ENCODE measurements around the gene THUMPD3.

Gene THUMPD3

GRCh38 chr3:9396301-9396631, 33.4 kb downstream of the THUMPD3 start:
- Histone ChIP-seq H3K9me3 (ENCODE audit: insufficient read depth, low read depth, low read length) (no peaks in the 10 kb centered on the region), H3K79me2 (ENCODE audit: control insufficient read depth, insufficient read depth, low read length, poor library complexity) (peaks cover 34% of the 10 kb centered on the region), H3K27me3 (ENCODE audit: insufficient read depth, low read length) (no peaks in the 10 kb centered on the region), H2BK120ac (ENCODE audit: insufficient read depth, low read length, poor library complexity) (no peak overlapping the region), H3K23ac (ENCODE audit: low read length) (no peak overlapping the region), H2BK12ac (ENCODE audit: low read length) (no peak overlapping the region), H3K4me2 (ENCODE audit: low read length) (peak overlapping the region; percentile 65), H2AK5ac (ENCODE audit: low read length) (no peak overlapping the region), H3K18ac (ENCODE audit: low read length) (peak overlapping the region; percentile 63), H3K4me3 (ENCODE audit: low read depth, low read length) (peak overlapping the region; percentile 81), H3K79me1 (ENCODE audit: low read length) (peaks cover 24% of the 10 kb centered on the region), H3K4me1 (ENCODE audit: control insufficient read depth in 1 of 2, insufficient read depth in 2 of 2, low read length in 2 of 2) (peaks cover 0 to 2% of the 10 kb centered on the region in 2 experiments), H4K91ac (ENCODE audit: low read depth, low read length) (peak overlapping the region; percentile 80), H3K4ac (ENCODE audit: low read depth, low read length) (no peak overlapping the region), H2BK5ac (ENCODE audit: low read depth, low read length, poor library complexity) (peak overlapping the region; percentile 69), H3K14ac (ENCODE audit: low read length) (peak overlapping the region; percentile 32), H3K36me3 (ENCODE audit: control insufficient read depth in 1 of 2, insufficient read depth in 2 of 2, low read length in 2 of 2) (peaks cover 7 to 9% of the 10 kb centered on the region in 2 experiments), H4K8ac (ENCODE audit: low read depth, low read length) (peak overlapping the region; percentile 32), H3K27ac (ENCODE audit: low read depth, low read length) (peak overlapping the region; percentile 95), H4K12ac (ENCODE audit: low read depth, low read length) (no peak overlapping the region), H2AFZ (ENCODE audit: insufficient read depth, low read length, poor library complexity) (no peak overlapping the region), H3K9ac (ENCODE audit: low read length) (no peak overlapping the region)
- WGBS (ENCODE audit: extremely low coverage, insufficient coverage, insufficient read length): no CpG with 5 or more reads among the region's 25 CpGs
- peak; percentile 96 to 98 for DNase-seq

- Histone ChIP-seq H2BK5ac (ENCODE audit: low read depth, low read length, poor library complexity) (peak overlapping the region; percentile 76), H3K79me1 (ENCODE audit: low read length) (peaks cover 24% of the 10 kb centered on the region), H3K4me1 (ENCODE audit: control insufficient read depth in 1 of 2, insufficient read depth in 2 of 2, low read length in 2 of 2) (peaks cover 0 to 2% of the 10 kb centered on the region in 2 experiments), H3K79me2 (ENCODE audit: control insufficient read depth, insufficient read depth, low read length, poor library complexity) (peaks cover 32% of the 10 kb centered on the region), H3K36me3 (ENCODE audit: control insufficient read depth in 1 of 2, insufficient read depth in 2 of 2, low read length in 2 of 2) (peaks cover 5 to 6% of the 10 kb centered on the region in 2 experiments), H2AK5ac (ENCODE audit: low read length) (peak overlapping the region; percentile 6), H4K8ac (ENCODE audit: low read depth, low read length) (peak overlapping the region; percentile 88), H2AFZ (ENCODE audit: insufficient read depth, low read length, poor library complexity) (no peak overlapping the region), H4K91ac (ENCODE audit: low read depth, low read length) (peak overlapping the region; percentile 93), H3K27ac (ENCODE audit: low read depth, low read length) (peak overlapping the region; percentile 95), H2BK120ac (ENCODE audit: insufficient read depth, low read length, poor library complexity) (no peak overlapping the region), H3K9ac (ENCODE audit: low read length) (peak overlapping the region; percentile 91), H3K4ac (ENCODE audit: low read depth, low read length) (no peak overlapping the region), H3K27me3 (ENCODE audit: insufficient read depth, low read length) (no peaks in the 10 kb centered on the region), H3K23ac (ENCODE audit: low read length) (no peak overlapping the region), H3K4me3 (ENCODE audit: low read depth, low read length) (peak overlapping the region; percentile 81), H3K4me2 (ENCODE audit: low read length) (peak overlapping the region; percentile 21), H4K12ac (ENCODE audit: low read depth, low read length) (no peak overlapping the region), H3K9me3 (ENCODE audit: insufficient read depth, low read depth, low read length) (no peaks in the 10 kb centered on the region), H3K18ac (ENCODE audit: low read length) (peak overlapping the region; percentile 90), H3K14ac (ENCODE audit: low read length) (peak overlapping the region; percentile 32), H2BK12ac (ENCODE audit: low read length) (no peak overlapping the region)
- no CpG with 5 or more reads among the region's 71 CpGs for WGBS (ENCODE audit: extremely low coverage, insufficient coverage, insufficient read length)
- peak; percentile 99 for DNase-seq
Measured at GRCh38 chr3:9396632-9397331, 33.9 kb downstream of the THUMPD3 start.

- Histone ChIP-seq H3K4me2 (ENCODE audit: low read length) (peak within 1 kb of the TSS; percentile 58), H3K4me1 (ENCODE audit: control insufficient read depth in 1 of 2, insufficient read depth in 2 of 2, low read length in 2 of 2) (peaks cover 0 to 2% of the 10 kb centered on the region in 2 experiments), H2AK5ac (ENCODE audit: low read length) (peak within 1 kb of the TSS; percentile 100), H4K12ac (ENCODE audit: low read depth, low read length) (peak within 1 kb of the TSS; percentile 99), H3K14ac (ENCODE audit: low read length) (peak within 1 kb of the TSS; percentile 100), H4K8ac (ENCODE audit: low read depth, low read length) (peak within 1 kb of the TSS; percentile 97), H2BK12ac (ENCODE audit: low read length) (peak within 1 kb of the TSS; percentile 59), H3K27me3 (ENCODE audit: insufficient read depth, low read length) (no peaks in the 10 kb centered on the region), H3K9me3 (ENCODE audit: insufficient read depth, low read depth, low read length) (no peaks in the 10 kb centered on the region), H3K4ac (ENCODE audit: low read depth, low read length) (peak within 1 kb of the TSS; percentile 100), H3K18ac (ENCODE audit: low read length) (peak within 1 kb of the TSS; percentile 100), H4K91ac (ENCODE audit: low read depth, low read length) (peak within 1 kb of the TSS; percentile 100), H3K79me2 (ENCODE audit: control insufficient read depth, insufficient read depth, low read length, poor library complexity) (peaks cover 33% of the 10 kb centered on the region), H3K9ac (ENCODE audit: low read length) (peak within 1 kb of the TSS; percentile 99), H3K23ac (ENCODE audit: low read length) (peak within 1 kb of the TSS; percentile 71), H2BK120ac (ENCODE audit: insufficient read depth, low read length, poor library complexity) (peak within 1 kb of the TSS; percentile 99), H3K4me3 (ENCODE audit: low read depth, low read length) (peak within 1 kb of the TSS; percentile 95), H3K27ac (ENCODE audit: low read depth, low read length) (peak within 1 kb of the TSS; percentile 100), H3K36me3 (ENCODE audit: control insufficient read depth in 1 of 2, insufficient read depth in 2 of 2, low read length in 2 of 2) (peaks cover 5 to 6% of the 10 kb centered on the region in 2 experiments), H2AFZ (ENCODE audit: insufficient read depth, low read length, poor library complexity) (peak within 1 kb of the TSS; percentile 20), H2BK5ac (ENCODE audit: low read depth, low read length, poor library complexity) (peak within 1 kb of the TSS; percentile 96), H3K79me1 (ENCODE audit: low read length) (peaks cover 24% of the 10 kb centered on the region)
- peak; percentile 97 to 99 for DNase-seq
- WGBS (ENCODE audit: extremely low coverage, insufficient coverage, insufficient read length): no CpG with 5 or more reads among the region's 63 CpGs
Measured at GRCh38 chr3:9397332-9397905, 34.6 kb downstream of the THUMPD3 start, which contains the start of gene SETD5. Gene SETD5, plus strand, starts transcription at chr3:9397615. Its CDS starts 31,324 bp downstream, at chr3:9428939.

- Histone ChIP-seq H2AK5ac (ENCODE audit: low read length) (peak overlapping the region; percentile 100), H3K27ac (ENCODE audit: low read depth, low read length) (peak overlapping the region; percentile 100), H4K12ac (ENCODE audit: low read depth, low read length) (peak overlapping the region; percentile 99), H2BK5ac (ENCODE audit: low read depth, low read length, poor library complexity) (peak overlapping the region; percentile 96), H3K4me1 (ENCODE audit: control insufficient read depth in 1 of 2, insufficient read depth in 2 of 2, low read length in 2 of 2) (peaks cover 0 to 3% of the 10 kb centered on the region in 2 experiments), H2BK12ac (ENCODE audit: low read length) (peak overlapping the region; percentile 59), H4K8ac (ENCODE audit: low read depth, low read length) (peak overlapping the region; percentile 97), H3K4me2 (ENCODE audit: low read length) (peak overlapping the region; percentile 58), H3K36me3 (ENCODE audit: control insufficient read depth in 1 of 2, insufficient read depth in 2 of 2, low read length in 2 of 2) (peaks cover 5 to 6% of the 10 kb centered on the region in 2 experiments), H3K18ac (ENCODE audit: low read length) (peak overlapping the region; percentile 100), H2BK120ac (ENCODE audit: insufficient read depth, low read length, poor library complexity) (peak overlapping the region; percentile 99), H4K91ac (ENCODE audit: low read depth, low read length) (peak overlapping the region; percentile 100), H3K79me1 (ENCODE audit: low read length) (peaks cover 24% of the 10 kb centered on the region), H3K79me2 (ENCODE audit: control insufficient read depth, insufficient read depth, low read length, poor library complexity) (peaks cover 34% of the 10 kb centered on the region), H3K4ac (ENCODE audit: low read depth, low read length) (peak overlapping the region; percentile 100), H3K23ac (ENCODE audit: low read length) (peak overlapping the region; percentile 71), H3K4me3 (ENCODE audit: low read depth, low read length) (peak overlapping the region; percentile 95), H3K9ac (ENCODE audit: low read length) (peak overlapping the region; percentile 99), H3K27me3 (ENCODE audit: insufficient read depth, low read length) (no peaks in the 10 kb centered on the region), H3K9me3 (ENCODE audit: insufficient read depth, low read depth, low read length) (no peaks in the 10 kb centered on the region), H2AFZ (ENCODE audit: insufficient read depth, low read length, poor library complexity) (peak overlapping the region; percentile 20), H3K14ac (ENCODE audit: low read length) (peak overlapping the region; percentile 100)
- no CpG with 5 or more reads among the region's 47 CpGs for WGBS (ENCODE audit: extremely low coverage, insufficient coverage, insufficient read length)
- no peak for DNase-seq
Measured at GRCh38 chr3:9397906-9398699, 35.2 kb downstream of the THUMPD3 start.
